SU-DHL-6 (cell line): ENCODE results near the gene ATL2.

Experiments used
- H2AFZ ChIP-seq: fragments of 200-600 bp; sonication (generic); 2 replicates; pipeline ENCODE4 v1.6.1; 2014; ENCODE audit warnings: low read depth, mild to moderate bottlenecking, moderate library complexity, mixed read lengths, antibody characterized with exemption, low read length; ENCODE audit not compliant: severe bottlenecking
- H3F3A ChIP-seq: fragments of 200-600 bp; shearing (Covaris generic); 2 replicates; pipeline ENCODE4 v1.6.0; 2016; ENCODE audit warnings: antibody characterized with exemption, mild to moderate bottlenecking; ENCODE audit not compliant: insufficient read depth
- H3K27ac ChIP-seq: fragments of 200-600 bp; sonication (generic); 2 replicates; pipeline ENCODE4 v1.5.1; 2016; ENCODE audit warnings: low read depth, mild to moderate bottlenecking, low read length, moderate library complexity, mixed read lengths
- H3K27me3 ChIP-seq: fragments of 200-600 bp; sonication (generic), shearing (Covaris generic); 2 replicates; pipeline ENCODE4 v1.6.0; 2014; ENCODE audit warnings: mild to moderate bottlenecking, low read length
- H3K36me3 ChIP-seq: fragments of 200-600 bp; sonication (generic); 2 replicates; pipeline ENCODE4 v1.6.1; 2014; ENCODE audit warnings: mild to moderate bottlenecking, low read length, mixed read lengths
- H3K4me2 ChIP-seq: fragments of 300-600, 200-600 bp; shearing (Covaris generic), sonication (generic); 2 replicates; pipeline ENCODE4 v1.6.0; 2014; ENCODE audit warnings: low read length, low read depth, mild to moderate bottlenecking; ENCODE audit not compliant: poor library complexity, severe bottlenecking
- H3K4me3 ChIP-seq: fragments of 200-600 bp; sonication (generic); 2 replicates; pipeline ENCODE4 v1.5.1; 2014; ENCODE audit warnings: antibody characterized with exemption, low read length, mild to moderate bottlenecking, mixed read lengths; ENCODE audit not compliant: insufficient read depth, poor library complexity, severe bottlenecking
- H3K79me2 ChIP-seq: fragments of 200-600 bp; sonication (generic); 2 replicates; pipeline ENCODE4 v1.6.1; 2014; ENCODE audit warnings: mild to moderate bottlenecking, low read length, moderate library complexity; ENCODE audit not compliant: insufficient read depth
- H3K9ac ChIP-seq: fragments of 200-600 bp; sonication (generic); 2 replicates; pipeline ENCODE4 v1.7.0; 2014; ENCODE audit warnings: mild to moderate bottlenecking, low read length
- H3K9me2 ChIP-seq: fragments of 200-600 bp; sonication (generic); replicated peaks from 2 replicates; pipeline ENCODE4 v1.6.1; 2014; ENCODE audit warnings: low read length; ENCODE audit not compliant: insufficient read depth
- H3K9me3 ChIP-seq: fragments of 200-600 bp; sonication (generic); 2 replicates; pipeline ENCODE4 v1.6.1; 2014; ENCODE audit warnings: low read length, mixed read lengths; ENCODE audit not compliant: insufficient read depth
- H4K20me1 ChIP-seq: fragments of 200-600 bp; sonication (generic); 2 replicates; pipeline ENCODE4 v1.6.1; 2014; ENCODE audit warnings: low read depth, mild to moderate bottlenecking, antibody characterized with exemption, low read length, moderate library complexity, mixed read lengths
- EZH2phosphoT487 ChIP-seq: fragments of 200-600 bp; sonication (generic), shearing (Covaris generic); conservative IDR thresholded peaks from 2 replicates; pipeline ENCODE4 v1.6.1; 2018; ENCODE audit warnings: mild to moderate bottlenecking, antibody characterized with exemption, low read length, moderate library complexity, mixed read lengths
- TF ChIP-seq, protein P1 (sequence below): fragments of 200-600 bp; sonication (generic); IDR thresholded peaks from one replicate; pipeline ENCODE4 v1.5.1; 2017; ENCODE audit warnings: antibody characterized with exemption, mild to moderate bottlenecking, low read length, moderate library complexity; ENCODE audit not compliant: insufficient read depth, poor library complexity, severe bottlenecking

The ATL2 gene

DNA sequence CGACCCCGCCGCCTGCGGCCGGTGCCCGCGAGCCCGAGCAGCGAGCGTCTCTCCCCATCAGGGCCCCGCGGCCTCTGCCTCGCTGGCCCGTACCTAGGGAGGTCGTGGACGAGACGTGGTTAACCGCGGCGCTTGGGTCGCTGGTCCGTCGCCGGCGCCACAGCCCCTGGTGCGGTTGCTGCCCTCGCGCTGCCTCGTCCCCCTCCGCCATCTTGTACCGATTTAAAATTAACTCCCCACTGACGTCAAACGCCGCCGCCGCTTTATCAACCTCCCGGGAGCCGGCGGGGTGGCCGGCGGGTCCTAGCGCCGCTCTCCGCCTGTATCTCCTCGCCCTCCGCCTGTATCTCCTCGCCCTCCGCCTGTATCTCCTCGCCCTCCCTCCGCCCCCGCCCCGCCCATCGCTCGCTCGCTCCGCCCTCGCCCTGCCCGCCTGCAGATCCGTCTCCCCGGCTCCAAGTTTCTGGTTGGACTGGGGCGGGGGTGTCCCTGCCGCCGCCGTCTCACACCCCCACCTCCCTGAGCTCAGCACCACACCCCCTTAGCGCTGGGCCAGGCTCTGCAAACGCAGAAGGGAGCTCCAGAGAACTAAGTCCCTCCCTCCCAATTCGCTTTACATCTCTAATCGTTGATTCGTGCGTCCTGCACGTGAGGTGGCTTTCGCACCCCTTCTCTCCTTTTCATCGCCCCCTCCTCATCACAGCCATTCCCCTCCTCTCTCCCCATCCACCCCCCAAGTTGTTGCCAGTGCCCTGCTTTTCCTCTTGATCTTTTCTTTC lies at the start of gene ATL2:
Gene ATL2 (minus strand): TSS at position 224 of the 779 bp plus-strand sequence. CDS start 13 bp downstream, at position 211.
- peak within 1 kb of the TSS; percentile 78 for H3K4me2 ChIP-seq
- peaks cover 5% of the 10 kb centered on the region; the same call in 1 of the 2 replicates for H3K36me3 ChIP-seq
- H4K20me1 ChIP-seq = peaks cover 32% of the 10 kb centered on the region
- H3K4me3 ChIP-seq = peak within 1 kb of the TSS; percentile 63
- TF ChIP-seq EZH2phosphoT487 = no peak
- TF ChIP-seq, protein P1, sequence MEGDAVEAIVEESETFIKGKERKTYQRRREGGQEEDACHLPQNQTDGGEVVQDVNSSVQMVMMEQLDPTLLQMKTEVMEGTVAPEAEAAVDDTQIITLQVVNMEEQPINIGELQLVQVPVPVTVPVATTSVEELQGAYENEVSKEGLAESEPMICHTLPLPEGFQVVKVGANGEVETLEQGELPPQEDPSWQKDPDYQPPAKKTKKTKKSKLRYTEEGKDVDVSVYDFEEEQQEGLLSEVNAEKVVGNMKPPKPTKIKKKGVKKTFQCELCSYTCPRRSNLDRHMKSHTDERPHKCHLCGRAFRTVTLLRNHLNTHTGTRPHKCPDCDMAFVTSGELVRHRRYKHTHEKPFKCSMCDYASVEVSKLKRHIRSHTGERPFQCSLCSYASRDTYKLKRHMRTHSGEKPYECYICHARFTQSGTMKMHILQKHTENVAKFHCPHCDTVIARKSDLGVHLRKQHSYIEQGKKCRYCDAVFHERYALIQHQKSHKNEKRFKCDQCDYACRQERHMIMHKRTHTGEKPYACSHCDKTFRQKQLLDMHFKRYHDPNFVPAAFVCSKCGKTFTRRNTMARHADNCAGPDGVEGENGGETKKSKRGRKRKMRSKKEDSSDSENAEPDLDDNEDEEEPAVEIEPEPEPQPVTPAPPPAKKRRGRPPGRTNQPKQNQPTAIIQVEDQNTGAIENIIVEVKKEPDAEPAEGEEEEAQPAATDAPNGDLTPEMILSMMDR = no peak
- no peaks in the 10 kb centered on the region for H3K9me2 ChIP-seq
- peak within 1 kb of the TSS; percentile 92 for H2AFZ ChIP-seq
- H3F3A ChIP-seq = no peaks in the 10 kb centered on the region; the same call in 1 of the 2 replicates
- peak within 1 kb of the TSS; percentile 73 for H3K27ac ChIP-seq
- H3K9ac ChIP-seq = peak within 1 kb of the TSS; percentile 91
- H3K79me2 ChIP-seq = peaks cover 43% of the 10 kb centered on the region
- no peaks in the 10 kb centered on the region for H3K27me3 ChIP-seq
- H3K9me3 ChIP-seq = no peaks in the 10 kb centered on the region

DNA sequence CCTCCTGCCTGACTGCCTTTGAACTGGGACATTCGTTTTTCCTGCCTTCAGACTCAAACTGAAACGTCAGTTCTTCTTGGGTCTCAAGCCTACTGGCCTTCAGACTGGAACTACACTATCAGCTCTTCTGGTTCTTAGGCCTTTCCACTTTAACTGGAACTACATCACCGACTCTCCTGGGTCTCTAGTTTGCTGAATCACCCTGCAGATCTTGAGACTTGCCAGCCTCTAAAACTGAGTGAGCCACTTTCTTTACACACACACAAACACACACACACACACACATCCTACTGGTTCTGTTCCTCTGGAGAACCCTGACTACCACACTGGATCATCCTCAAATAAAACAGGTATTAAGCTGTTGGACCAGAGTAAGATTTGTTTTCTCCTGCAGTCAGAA lies 46.7 kb upstream of the ATL2 start:
- no peak for TF ChIP-seq EZH2phosphoT487
- TF ChIP-seq, protein P1 = no peak
- H3K9me3 ChIP-seq = no peaks in the 10 kb centered on the region
- H3K9ac ChIP-seq = no peak overlapping the region
- no peaks in the 10 kb centered on the region for H3K27me3 ChIP-seq
- no peaks in the 10 kb centered on the region for H3F3A ChIP-seq
- no peak overlapping the region for H2AFZ ChIP-seq
- no peaks in the 10 kb centered on the region for H3K9me2 ChIP-seq
- H3K4me2 ChIP-seq = no peak overlapping the region
- no peaks in the 10 kb centered on the region for H4K20me1 ChIP-seq
- H3K4me3 ChIP-seq = no peak overlapping the region
- no peaks in the 10 kb centered on the region for H3K79me2 ChIP-seq
- no peaks in the 10 kb centered on the region for H3K36me3 ChIP-seq
- no peak overlapping the region for H3K27ac ChIP-seq

DNA sequence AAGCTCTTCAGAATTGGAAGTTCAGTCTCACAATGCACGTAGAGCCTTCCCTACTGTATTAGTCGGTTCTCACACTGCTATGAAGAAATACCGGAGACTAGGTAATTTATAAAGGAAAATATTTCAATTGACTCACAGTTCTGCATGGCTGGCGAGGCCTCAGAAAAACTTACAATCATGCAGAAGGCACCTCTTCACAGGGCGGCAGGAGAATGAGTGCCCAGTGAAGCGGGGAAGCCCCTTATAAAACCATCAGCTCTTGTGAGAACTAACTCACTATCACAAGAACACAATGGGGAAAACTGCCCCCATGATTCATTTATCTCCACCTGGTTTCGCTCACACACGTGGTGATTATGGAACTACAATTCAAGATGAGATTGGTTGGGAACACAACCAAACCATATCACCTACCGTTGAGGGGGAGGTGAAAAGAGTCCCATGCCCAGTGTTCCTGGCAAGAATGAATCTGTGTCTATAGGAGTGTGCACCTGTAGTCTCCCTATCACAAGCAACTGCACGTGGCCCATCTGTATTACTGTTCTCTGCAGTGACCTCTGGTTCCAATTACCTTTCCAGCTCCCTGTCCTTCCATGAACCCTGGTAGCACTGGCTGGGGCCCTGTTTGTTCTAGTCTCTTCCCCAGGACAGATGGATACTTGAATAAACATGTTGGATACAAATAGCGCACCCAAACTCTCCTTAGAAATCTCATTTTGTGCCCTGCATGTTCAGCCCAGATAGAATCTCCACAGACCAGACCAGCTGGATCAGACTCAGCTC lies 44.4 kb upstream of the ATL2 start:
- Histone ChIP-seq H3K27me3 (no peaks in the 10 kb centered on the region), H2AFZ (no peak overlapping the region), H3K9me2 (no peaks in the 10 kb centered on the region), H3K79me2 (no peaks in the 10 kb centered on the region), H3K4me2 (no peak overlapping the region), H3K9ac (no peak overlapping the region), H4K20me1 (no peaks in the 10 kb centered on the region), H3F3A (no peaks in the 10 kb centered on the region), H3K27ac (no peak overlapping the region), H3K36me3 (no peaks in the 10 kb centered on the region), H3K4me3 (no peak overlapping the region), H3K9me3 (no peaks in the 10 kb centered on the region)
- TF ChIP-seq, protein P1 = no peak
- TF ChIP-seq EZH2phosphoT487 = no peak
